Sigmoid colon (tissue), 4 donors: ENCODE data around the gene VPS26C.

ENCODE experiments used
- CTCF ChIP-seq, 4 experiments: fragments of 450-650 bp in 3 of 4; fragments of 200-600 bp in 1 of 4; IDR thresholded peaks; one replicate each; pipeline ENCODE4 v1.5.1; 2016 to 2019; ENCODE audit warnings: antibody characterized with exemption in 4 of 4, mild to moderate bottlenecking in 3 of 4, moderate library complexity in 2 of 4
- EP300 ChIP-seq, 4 donors: sonication (generic); formaldehyde crosslinking; IDR thresholded peaks; one replicate each; pipeline ENCODE4 v1.6.1; 2017; ENCODE audit warnings: antibody characterized with exemption in 4 of 4
- POLR2AphosphoS5 ChIP-seq, 4 donors: sonication (generic); formaldehyde crosslinking; IDR thresholded peaks; one replicate each; pipeline ENCODE4 v1.6.1; 2017; ENCODE audit warnings: antibody characterized with exemption in 4 of 4

GRCh38 chr21:37182222-37182621, 84.9 kb downstream of the VPS26C start:
- TF ChIP-seq CTCF (IDR thresholded peaks at IDR 0.05): no peak
- TF ChIP-seq POLR2AphosphoS5 (IDR thresholded peaks at IDR 0.05): no peak
- no peak for TF ChIP-seq EP300 (IDR thresholded peaks at IDR 0.05)
